HG03060 (cell line): ENCODE results near the gene ARTN.

Experiments used
- ATAC-seq: cut with Tn5 transposase; IDR thresholded peaks from one replicate; pipeline ENCODE4 v1.9.1; 2021; ENCODE audit warnings: low read depth, moderate number of reproducible peaks; ENCODE audit not compliant: unreplicated experiment

ARTN gene

GRCh38 chr1:43933386-43934100 lies at the start of gene ARTN:
ARTN (plus strand) TSS chr1:43933801; CDS start chr1:43935657, 1,856 bp downstream.
- ATAC-seq: no peak

DNA sequence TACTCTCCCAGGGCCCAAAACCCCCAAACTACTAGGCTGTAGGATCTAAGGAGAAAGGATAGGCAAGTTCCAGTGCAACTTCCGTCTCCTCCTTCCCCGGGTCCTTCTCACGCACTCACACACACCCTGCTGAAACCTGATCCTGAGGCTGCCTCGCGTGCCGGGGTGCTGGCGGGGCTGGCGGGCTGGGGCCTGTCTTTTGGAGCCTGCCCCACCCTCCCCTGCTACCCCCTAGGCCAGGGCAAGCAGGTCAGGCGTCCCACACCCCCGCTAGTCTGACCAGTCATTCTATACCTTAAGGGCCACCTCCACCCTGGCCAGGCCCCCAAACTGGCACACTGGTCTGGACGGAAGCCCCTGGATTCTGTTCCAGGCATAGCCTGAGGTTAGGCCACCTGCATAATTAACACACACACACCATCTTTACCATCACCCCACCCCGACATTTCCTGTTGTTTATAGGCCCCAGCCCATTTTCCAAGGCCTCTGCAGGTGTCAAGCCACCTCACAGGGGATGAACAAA lies 48.3 kb upstream of the ARTN start:
- ATAC-seq: no peak

DNA sequence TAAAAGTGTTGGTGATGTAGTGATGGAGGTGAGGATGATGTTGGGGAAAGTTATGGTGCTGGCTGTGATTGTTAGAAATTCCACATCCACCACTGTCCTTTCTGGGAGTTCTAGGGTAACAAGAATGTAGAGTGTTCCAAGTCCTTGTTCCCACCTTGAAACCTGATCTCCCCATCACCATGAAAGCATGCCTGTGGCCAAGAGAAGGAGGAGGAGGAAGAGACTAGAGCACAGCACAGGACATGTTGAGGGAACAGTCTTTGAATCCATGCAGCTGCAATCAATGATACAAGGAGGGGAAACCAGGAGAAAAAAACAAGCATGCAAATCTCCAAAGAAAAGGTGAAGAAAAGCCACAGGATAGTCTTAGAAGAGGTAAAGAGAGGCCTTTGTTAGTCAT lies 45.9 kb upstream of the ARTN start:
- no peak for ATAC-seq

- ATAC-seq: no peak
These were observed 42.8 kb upstream of the ARTN start for GRCh38 chr1:43890815-43891214.

DNA sequence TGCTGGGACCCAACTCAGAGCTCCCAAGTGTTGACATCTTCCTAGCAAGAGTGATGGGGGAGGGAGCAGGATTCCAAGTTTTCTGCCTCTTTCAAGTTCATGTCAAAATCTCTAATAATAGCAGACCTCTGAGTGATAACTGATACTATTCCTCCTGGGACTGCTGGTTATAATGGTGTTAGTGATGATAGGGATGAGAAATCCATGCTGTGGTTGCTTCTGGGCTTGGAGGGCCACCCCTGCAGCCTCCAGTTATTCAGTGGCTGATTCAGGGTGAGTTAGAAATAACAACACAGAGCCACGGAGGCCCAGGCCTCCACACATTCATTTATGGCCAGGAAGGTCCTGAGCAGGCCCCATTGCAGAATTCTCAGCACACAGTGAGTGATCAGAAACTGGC lies 40.6 kb upstream of the ARTN start:
- ATAC-seq: no peak

GRCh38 chr1:43898981-43899380 lies 34.6 kb upstream of the ARTN start:
- no peak for ATAC-seq

- no peak for ATAC-seq
These were observed 33.2 kb upstream of the ARTN start for GRCh38 chr1:43900386-43900785.

DNA sequence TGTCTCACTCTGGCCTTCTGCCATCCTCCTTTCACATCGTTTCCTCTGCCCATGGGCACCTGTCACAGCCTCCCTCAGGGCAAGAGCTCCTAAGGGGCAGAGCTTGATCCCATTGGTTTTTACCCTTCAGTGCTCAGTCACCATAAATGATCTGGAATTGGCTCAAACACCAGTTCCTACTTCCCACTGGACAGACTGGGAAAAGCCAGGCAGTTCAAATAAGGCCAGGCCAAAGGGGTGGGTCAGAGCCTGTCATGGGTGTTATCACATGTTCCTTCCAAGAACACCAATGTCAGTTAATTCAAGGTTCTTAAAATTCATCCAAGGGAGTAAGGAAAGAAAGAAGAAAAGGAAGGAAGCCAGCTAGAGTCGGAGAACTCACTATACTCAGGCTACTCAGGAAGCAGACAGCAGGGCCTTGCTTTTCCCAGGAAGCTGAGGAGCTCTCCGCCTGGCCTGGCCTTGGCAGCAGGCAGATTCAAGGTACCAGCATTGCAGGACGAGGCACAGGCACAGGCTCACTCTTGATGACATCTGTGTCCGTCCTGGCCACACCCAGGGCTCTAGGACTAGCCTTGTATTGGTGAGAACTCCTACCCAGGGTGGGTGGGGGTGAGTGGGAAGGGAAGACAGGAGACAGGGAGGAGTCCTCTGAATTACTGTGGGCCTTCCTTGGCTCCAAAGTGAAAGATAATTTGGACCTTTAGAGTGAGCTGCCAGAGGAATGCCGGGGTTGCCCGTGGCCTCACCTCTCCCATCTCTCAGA lies 32.2 kb upstream of the ARTN start:
- no peak for ATAC-seq

GRCh38 chr1:43902058-43902831 lies 31.4 kb upstream of the ARTN start:
- ATAC-seq: no peak

GRCh38 chr1:43904660-43905551 lies 28.7 kb upstream of the ARTN start:
- no peak for ATAC-seq

GRCh38 chr1:43908226-43908625 lies 25.4 kb upstream of the ARTN start:
- ATAC-seq: no peak

DNA sequence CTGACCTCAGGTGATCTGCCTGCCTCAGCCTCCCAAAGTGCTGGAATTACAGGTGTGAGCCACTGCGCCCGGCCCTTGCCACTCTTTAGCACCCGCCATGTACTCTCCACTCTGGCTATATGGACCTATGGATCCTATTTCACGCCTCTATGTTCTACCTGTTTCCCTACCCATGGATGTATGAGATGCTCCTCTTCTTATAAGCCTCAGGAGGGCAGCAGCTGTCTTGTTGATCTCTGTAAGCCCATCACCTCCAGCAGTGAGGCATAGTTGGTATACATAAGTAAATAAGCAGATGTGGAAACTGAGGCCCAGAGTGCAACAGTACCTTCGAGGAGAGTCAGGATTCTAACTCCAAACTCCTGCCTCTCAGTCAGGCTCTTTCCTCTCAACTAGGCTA lies 24.7 kb upstream of the ARTN start:
- ATAC-seq: no peak

GRCh38 chr1:43910343-43910742 lies 23.3 kb upstream of the ARTN start:
- no peak for ATAC-seq

- no peak for ATAC-seq
These were observed 21.0 kb upstream of the ARTN start for GRCh38 chr1:43912607-43913006.

DNA sequence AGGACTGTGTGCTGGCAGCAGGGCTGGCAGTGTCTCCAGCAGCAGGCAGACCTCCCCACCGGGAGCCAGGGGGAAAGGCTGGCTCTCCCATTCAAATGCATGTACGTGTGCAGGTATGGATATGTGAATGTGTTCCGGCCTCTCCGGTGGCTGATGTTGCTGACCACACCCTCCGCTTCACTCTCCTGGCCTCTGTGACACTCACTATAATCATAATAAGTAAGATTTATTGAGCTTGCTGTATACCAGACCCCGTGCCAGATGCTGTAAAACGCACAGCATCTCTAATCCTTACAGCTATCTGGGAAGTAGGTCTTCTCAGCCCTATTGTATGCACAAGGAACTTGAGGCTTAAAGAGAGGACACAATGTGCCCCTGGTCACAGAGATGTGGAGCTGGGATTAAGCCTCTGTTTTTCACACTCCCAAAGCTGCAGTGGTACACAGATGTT lies 20.5 kb upstream of the ARTN start:
- no peak for ATAC-seq

GRCh38 chr1:43913666-43914360 lies 19.8 kb upstream of the ARTN start:
- ATAC-seq: no peak

DNA sequence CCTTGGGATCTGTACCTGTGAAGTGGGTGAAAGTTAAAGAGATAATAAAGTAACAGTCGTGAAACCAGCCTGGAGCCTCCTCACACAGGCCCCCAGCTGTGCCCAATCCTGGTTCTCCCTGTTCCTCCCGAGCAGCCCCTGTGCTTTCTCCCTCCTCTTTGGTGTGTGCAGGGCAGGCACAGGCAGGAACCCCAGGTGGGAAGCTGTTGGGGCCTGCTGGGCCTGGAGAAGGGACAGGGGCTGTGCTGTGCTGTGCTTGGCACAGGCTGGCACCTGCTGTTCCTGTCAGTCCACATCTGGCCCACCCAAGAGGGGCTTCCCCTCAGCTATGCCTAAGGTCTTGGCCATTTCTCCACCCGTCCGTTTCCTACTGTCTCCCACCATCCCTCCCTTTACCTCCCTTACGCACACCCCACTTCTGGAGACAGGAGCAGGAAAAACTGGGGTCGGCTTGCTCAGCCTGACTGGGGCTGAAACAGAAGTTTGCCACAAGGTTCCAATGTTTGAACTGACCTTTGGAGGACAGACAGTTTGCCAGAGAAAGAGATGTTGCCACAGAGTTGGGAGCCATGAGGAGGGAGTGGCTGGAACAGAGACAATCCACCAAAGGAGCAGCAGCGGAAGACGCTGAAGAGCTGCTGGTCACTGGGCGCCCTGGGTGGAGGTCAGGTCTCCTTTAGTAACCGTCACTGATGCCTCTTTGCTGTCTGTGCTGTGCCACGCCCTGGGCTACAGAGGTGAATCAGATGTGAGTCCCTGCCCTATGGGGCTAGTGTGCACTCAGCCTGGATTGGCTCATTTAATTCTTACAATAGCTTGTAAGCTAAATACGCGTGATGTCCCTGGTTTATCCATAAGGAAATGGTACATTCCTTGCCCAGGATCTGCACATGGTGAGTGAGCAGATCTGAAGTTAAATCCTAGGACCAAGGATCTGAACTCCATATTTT lies 18.8 kb upstream of the ARTN start:
- no peak for ATAC-seq

DNA sequence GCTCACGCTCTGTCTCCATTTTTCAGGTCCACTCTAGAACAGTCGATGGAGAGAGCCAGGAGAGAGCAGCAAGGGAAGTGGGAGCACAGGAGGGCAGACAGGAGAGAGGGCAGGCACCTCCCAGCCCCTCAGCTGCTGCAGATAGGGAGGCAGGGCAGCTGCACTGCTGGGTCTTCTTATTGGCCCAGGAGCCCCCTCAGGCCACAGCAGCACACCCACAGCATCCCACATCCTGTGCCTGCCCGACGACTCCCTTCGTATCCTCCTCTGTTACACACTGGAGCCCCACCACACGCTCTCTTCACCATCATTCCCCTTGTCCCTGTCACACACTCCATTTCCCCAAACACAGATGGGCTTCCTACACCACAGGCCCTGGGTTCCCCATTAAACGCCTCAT lies 13.7 kb upstream of the ARTN start:
- ATAC-seq: no peak
